Small intestine (tissue), 7 donors: ENCODE measurements around the gene AIP. TPM values are rescaled to one million over a fixed set of nuclear protein-coding genes. Genes with fewer than 3 reads are reported as not detected.

ENCODE experiments used
- DNase-seq, 2 donors: peaks; one replicate each; pipeline versions ENCODE4 v3.0.0 to v3.0.0-alpha.2; 2013
- FAIRE-seq: peaks from 2 replicates; lab custom pipeline; 2012; peaks lifted over from hg19 to GRCh38; lab: Jason Lieb, UNC
- H3K27ac ChIP-seq, 3 donors: one replicate each; pipeline ENCODE4 v1.5.1; 2013; ENCODE audit warnings: low read length in 2 of 3, mild to moderate bottlenecking in 2 of 3, control low read depth in 1 of 3, inconsistent platforms in 1 of 3, low read depth in 1 of 3, moderate library complexity in 1 of 3
- H3K27me3 ChIP-seq, 3 donors: one replicate each; pipeline ENCODE4 v1.6.1; 2013; ENCODE audit warnings: low read length in 3 of 3, inconsistent platforms in 1 of 3; ENCODE audit not compliant: control insufficient read depth in 3 of 3, insufficient read depth in 3 of 3
- H3K36me3 ChIP-seq, 3 donors: one replicate each; pipeline ENCODE4 v1.6.1; 2013; ENCODE audit warnings: low read length in 3 of 3, inconsistent platforms in 1 of 3, low read depth in 1 of 3, mild to moderate bottlenecking in 1 of 3, moderate library complexity in 1 of 3; ENCODE audit not compliant: control insufficient read depth in 3 of 3, insufficient read depth in 2 of 3
- H3K4me1 ChIP-seq, 3 donors: one replicate each; pipeline ENCODE4 v1.6.1; 2013; ENCODE audit warnings: low read length in 2 of 3, inconsistent platforms in 1 of 3, low read depth in 1 of 3, mild to moderate bottlenecking in 1 of 3, moderate library complexity in 1 of 3; ENCODE audit not compliant: control insufficient read depth in 3 of 3, insufficient read depth in 2 of 3
- H3K4me3 ChIP-seq, 3 donors: one replicate each; pipeline ENCODE4 v1.5.1; 2013; ENCODE audit warnings: low read length in 3 of 3, control low read depth in 1 of 3, inconsistent platforms in 1 of 3, low read depth in 1 of 3, mild to moderate bottlenecking in 1 of 3, moderate library complexity in 1 of 3
- H3K9me3 ChIP-seq, 2 donors: one replicate each; pipeline ENCODE4 v1.6.1; 2013; ENCODE audit warnings: low read depth in 1 of 2, low read length in 1 of 2; ENCODE audit not compliant: control insufficient read depth in 2 of 2, insufficient read depth in 1 of 2
- WGBS, 3 donors: extraction: QIAGEN DNeasy Blood & Tissue Kit; methylation state at CpG; one replicate each; pipeline ENCODE4 v1.1.7; 2013; 5-methylcytosine and 5-hydroxymethylcytosine counted together
- polyA plus RNA-seq, 4 donors: library from polyadenylated mRNA; stranded (reverse) in 3 of 4; unstranded in 1 of 4; fragments of 200-250 nt in 3 of 4; fragments of 120-200 nt in 1 of 4; gene quantifications; one replicate each; pipeline versions ENCODE4 v1.2.1 to v1.2.3, GENCODE V29; 2013
- donor health status: healthy with polysubstance abuse.
- donor health status: control.
- donor health status: control.
- donor health status: Bipolar disorder and iron deficiency.
- donor health status: healthy.

The AIP gene
- polyA plus RNA-seq, 4 donors, result 45.7 to 102 (median 79.6) TPM

- Histone ChIP-seq H3K4me3 (no peak overlapping the region), H3K36me3 (no peaks in the 10 kb centered on the region), H3K27me3 (no peaks in the 10 kb centered on the region), H3K27ac (peak overlapping the region in 1 of 3 donors; percentile 34), H3K9me3 (peaks cover 0 to 14% of the 10 kb centered on the region in 2 donors), H3K4me1 (peaks cover 0 to 11% (median 0%) of the 10 kb centered on the region in 3 donors)
- peak; percentile 26 to 68 for DNase-seq
- no peak for FAIRE-seq
- WGBS, 3 donors, result 18 to 60% (median 35%) methylated on average over 1 of the region's 1 CpG
Observed at GRCh38 chr11:67535561-67535960, 52.7 kb downstream of the AIP start.

GRCh38 chr11:67538306-67538705, 55.5 kb downstream of the AIP start:
- Histone ChIP-seq H3K27me3 (no peaks in the 10 kb centered on the region), H3K27ac (no peak overlapping the region), H3K4me1 (peaks cover 0 to 17% (median 2%) of the 10 kb centered on the region in 3 donors), H3K9me3 (peaks cover 0 to 13% of the 10 kb centered on the region in 2 donors), H3K36me3 (no peaks in the 10 kb centered on the region), H3K4me3 (no peak overlapping the region)
- no peak for FAIRE-seq
- no peak for DNase-seq
- WGBS, 3 donors, result 71 to 76% (median 73%) methylated on average over 6 of the region's 6 CpGs

GRCh38 chr11:67538823-67539505, 56.1 kb downstream of the AIP start:
- WGBS, 3 donors, result 85 to 87% (median 85%) methylated on average over 10 of the region's 10 CpGs
- no peaks in the 10 kb centered on the region for H3K27me3 ChIP-seq
- FAIRE-seq (no peak), DNase-seq (no peak)
- H3K9me3 ChIP-seq, result peaks cover 0 to 7% of the 10 kb centered on the region in 2 donors
- no peak overlapping the region for H3K27ac ChIP-seq
- peaks cover 0 to 14% (median 2%) of the 10 kb centered on the region in 3 donors for H3K4me1 ChIP-seq
- no peak overlapping the region for H3K4me3 ChIP-seq
- H3K36me3 ChIP-seq, result no peaks in the 10 kb centered on the region

- H3K4me1 ChIP-seq, result peaks cover 0 to 19% (median 2%) of the 10 kb centered on the region in 3 donors
- FAIRE-seq (no peak), DNase-seq (peak in 1 of 2 donors; percentile 40)
- no peak overlapping the region for H3K27ac ChIP-seq
- H3K36me3 ChIP-seq, result no peaks in the 10 kb centered on the region
- WGBS, 3 donors, result 64 to 79% (median 70%) methylated on average over 4 of the region's 4 CpGs
- H3K27me3 ChIP-seq, result no peaks in the 10 kb centered on the region
- H3K4me3 ChIP-seq, result no peak overlapping the region
- peaks cover 0 to 6% of the 10 kb centered on the region in 2 donors for H3K9me3 ChIP-seq
Observed at GRCh38 chr11:67539550-67539949, 56.7 kb downstream of the AIP start.

Other genes starting within 250 kb of the AIP start
- 100 to 1,000 TPM in 2 of 4 donors, 10 to 100 TPM in 2; 78.3 to 153 (median 102) TPM for gene GRK2, start 216.6 kb upstream of the AIP start, polyA plus RNA-seq
- 10 to 100 TPM in 3 of 4 donors, 1 to 10 TPM in 1; 7.8 to 26.0 (median 20.1) TPM for gene ANKRD13D, start 193.7 kb upstream of the AIP start, polyA plus RNA-seq
- 10 to 100 TPM; 27.5 to 55.2 (median 32.7) TPM for gene SSH3, start 179.5 kb upstream of the AIP start, polyA plus RNA-seq
- 100 to 1,000 TPM; 137 to 492 (median 310) TPM for gene POLD4, start 129.5 kb upstream of the AIP start, polyA plus RNA-seq
- 1 to 10 TPM in 3 of 4 donors, not detected in 1; 1.4 to 6.3 (median 3.0) TPM for gene CLCF1, start 109.4 kb upstream of the AIP start, polyA plus RNA-seq
- gene RAD9A, start 91.0 kb upstream of the AIP start, polyA plus RNA-seq, result 10 to 100 TPM; 19.5 to 88.3 (median 40.7) TPM
- 100 to 1,000 TPM; 123 to 211 (median 187) TPM for gene PPP1CA, start 81.2 kb upstream of the AIP start, polyA plus RNA-seq
- gene TBC1D10C, start 78.9 kb upstream of the AIP start, polyA plus RNA-seq, result 10 to 100 TPM in 1 of 4 donors, 1 to 10 TPM in 3; 2.5 to 18.1 (median 4.1) TPM
- under 1 TPM in 2 of 4 donors, not detected in 2; 0.40 to 0.84 TPM for gene CARNS1, start 67.3 kb upstream of the AIP start, polyA plus RNA-seq
- 10 to 100 TPM; 39.0 to 88.1 (median 74.3) TPM for gene RPS6KB2, start 54.5 kb upstream of the AIP start, polyA plus RNA-seq
- gene PTPRCAP, start 45.3 kb upstream of the AIP start, polyA plus RNA-seq, result 10 to 100 TPM in 3 of 4 donors, 1 to 10 TPM in 1; 7.5 to 34.6 (median 15.9) TPM
- gene CORO1B, start 39.5 kb upstream of the AIP start, polyA plus RNA-seq, result 100 to 1,000 TPM; 106 to 208 (median 133) TPM
- gene GPR152, start 30.3 kb upstream of the AIP start, polyA plus RNA-seq, result under 1 TPM in 1 of 4 donors, not detected in 3; 0.04 TPM
- 1 to 10 TPM in 1 of 4 donors, under 1 TPM in 2, not detected in 1; 0.27 to 1.1 (median 0.41) TPM for gene CABP4, start 27.7 kb upstream of the AIP start, polyA plus RNA-seq
- 100 to 1,000 TPM in 1 of 4 donors, 10 to 100 TPM in 3; 70.3 to 119 (median 71.2) TPM for gene TMEM134, start 13.8 kb upstream of the AIP start, polyA plus RNA-seq
- gene PITPNM1, start 22.3 kb downstream of the AIP start, polyA plus RNA-seq, result 10 to 100 TPM; 31.2 to 42.1 (median 35.9) TPM
- 100 to 1,000 TPM in 2 of 4 donors, 10 to 100 TPM in 2; 80.0 to 108 (median 97.5) TPM for gene CDK2AP2, start 25.1 kb downstream of the AIP start, polyA plus RNA-seq
- not detected for gene CABP2, start 40.4 kb downstream of the AIP start, polyA plus RNA-seq
- 1,000 to 10,000 TPM in 2 of 4 donors, 100 to 1,000 TPM in 2; 714 to 1,471 (median 1,003) TPM for gene GSTP1, start 100.8 kb downstream of the AIP start, polyA plus RNA-seq
- gene NDUFV1, start 123.9 kb downstream of the AIP start, polyA plus RNA-seq, result 100 to 1,000 TPM; 170 to 361 (median 249) TPM
- 10 to 100 TPM; 11.7 to 67.1 (median 45.7) TPM for gene NUDT8, start 146.9 kb downstream of the AIP start, polyA plus RNA-seq
- 10 to 100 TPM in 3 of 4 donors, 1 to 10 TPM in 1; 4.3 to 69.4 (median 27.9) TPM for gene TBX10, start 156.7 kb downstream of the AIP start, polyA plus RNA-seq
- 100 to 1,000 TPM in 2 of 4 donors, 10 to 100 TPM in 2; 36.6 to 271 (median 125) TPM for gene ACY3, start 167.7 kb downstream of the AIP start, polyA plus RNA-seq
- under 1 TPM in 2 of 4 donors, not detected in 2; 0.03 to 0.12 TPM for gene ALDH3B2, start 191.6 kb downstream of the AIP start, polyA plus RNA-seq